LNCaP clone FGC (cell line): Measurements from ENCODE around the gene SLC24A3.

ENCODE experiments used
- DNase-seq: peaks from one replicate; pipeline ENCODE4 v3.0.0-alpha.2; 2011; ENCODE audit warnings: low read depth
- H3K4me3 ChIP-seq: 2 replicates; pipeline ENCODE4 v1.5.1; 2011; ENCODE audit warnings: mild to moderate bottlenecking, low read depth, low read length, control low read depth
- CTCF ChIP-seq: IDR thresholded peaks from 2 replicates; pipeline ENCODE4 v1.5.1; 2012; ENCODE audit warnings: mild to moderate bottlenecking; ENCODE audit not compliant: control insufficient read depth, insufficient read depth; ENCODE audit errors: extremely low read depth

SLC24A3 gene

GRCh38 chr20:19335916-19336315 lies 123.5 kb downstream of the SLC24A3 start:
- DNase-seq: no peak
- no peak for TF ChIP-seq CTCF
- no peak overlapping the region for H3K4me3 ChIP-seq

- no peak for DNase-seq
- H3K4me3 ChIP-seq: no peak overlapping the region
- TF ChIP-seq CTCF: no peak
These were observed 124.2 kb downstream of the SLC24A3 start for GRCh38 chr20:19336631-19337030.

GRCh38 chr20:19338380-19338779 lies 125.9 kb downstream of the SLC24A3 start:
- no peak for DNase-seq
- H3K4me3 ChIP-seq: no peak overlapping the region
- TF ChIP-seq CTCF: no peak

GRCh38 chr20:19338960-19339359 lies 126.5 kb downstream of the SLC24A3 start:
- no peak for TF ChIP-seq CTCF
- no peak overlapping the region for H3K4me3 ChIP-seq
- no peak for DNase-seq

- DNase-seq: peak; percentile 60
- no peak overlapping the region for H3K4me3 ChIP-seq
- no peak for TF ChIP-seq CTCF
These were observed 129.1 kb downstream of the SLC24A3 start for GRCh38 chr20:19341348-19342053.

- TF ChIP-seq CTCF: no peak
- H3K4me3 ChIP-seq: no peak overlapping the region
- no peak for DNase-seq
These were observed 131.9 kb downstream of the SLC24A3 start for GRCh38 chr20:19344341-19344740.

- H3K4me3 ChIP-seq: no peak overlapping the region
- DNase-seq: no peak
- no peak for TF ChIP-seq CTCF
These were observed 135.6 kb downstream of the SLC24A3 start for GRCh38 chr20:19347943-19348456.
